Umbilical cord (tissue), 2 donors: Measurements from ENCODE around the gene KRT80. TPM values are rescaled to one million over a fixed set of nuclear protein-coding genes. Genes with fewer than 3 reads are reported as not detected.

Source experiments
- DNase-seq: peaks from one replicate; pipeline ENCODE4 v3.0.0-alpha.2; 2015; ENCODE audit warnings: low spot score
- total RNA-seq: library from RNA; depleted of rRNA; stranded (reverse); fragments of >200 nt; gene quantifications from one replicate; pipeline ENCODE4 v1.2.3, GENCODE V29; 2014; ENCODE audit warnings: low replicate concordance; ENCODE audit not compliant: insufficient read depth

The KRT80 gene
- total RNA-seq, 1 donor from 2014 or later, result not detected

DNA sequence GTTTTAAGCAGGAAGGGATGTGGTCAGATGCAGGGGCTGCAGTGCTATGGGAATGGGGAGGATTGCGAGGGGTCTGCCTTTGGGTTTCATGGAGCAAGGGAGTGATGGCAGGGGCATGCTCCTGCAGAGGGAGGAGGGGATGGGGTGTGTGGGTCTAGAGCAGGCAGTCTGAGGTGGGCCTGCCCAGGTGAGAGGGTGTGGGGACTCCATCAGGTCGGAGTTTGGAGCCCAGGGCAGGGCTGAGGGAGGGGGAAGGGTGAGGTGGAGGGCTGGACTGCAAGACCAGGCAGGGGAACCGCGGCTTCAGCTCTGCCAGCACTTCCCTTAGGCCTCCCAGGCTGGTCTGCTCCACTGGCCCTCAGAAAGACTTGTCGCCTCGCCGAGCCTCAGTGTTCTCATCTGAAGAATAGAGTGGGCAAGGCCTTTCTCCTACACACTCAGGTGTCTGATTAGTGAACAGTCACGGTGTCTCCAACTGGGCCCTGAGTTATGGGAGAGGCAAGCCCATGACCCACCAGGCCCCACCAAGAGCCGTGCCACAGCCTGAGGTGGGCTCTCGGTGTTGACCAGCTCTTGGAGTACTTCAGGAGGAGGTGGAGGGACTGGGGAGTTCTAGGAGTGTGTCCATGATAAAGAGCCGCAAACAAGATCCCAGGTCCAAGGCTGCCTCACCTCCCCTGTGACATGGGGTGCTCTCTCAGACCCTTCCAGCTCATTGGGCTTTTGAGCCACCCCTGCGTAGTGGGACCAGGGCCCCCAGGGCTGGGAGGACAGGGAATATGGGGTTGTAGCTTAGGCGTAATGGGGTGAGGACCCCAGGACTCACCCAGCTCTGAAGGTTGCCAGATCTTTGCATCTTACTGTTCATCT lies 20.1 kb upstream of the KRT80 start:
- no peak for DNase-seq

DNA sequence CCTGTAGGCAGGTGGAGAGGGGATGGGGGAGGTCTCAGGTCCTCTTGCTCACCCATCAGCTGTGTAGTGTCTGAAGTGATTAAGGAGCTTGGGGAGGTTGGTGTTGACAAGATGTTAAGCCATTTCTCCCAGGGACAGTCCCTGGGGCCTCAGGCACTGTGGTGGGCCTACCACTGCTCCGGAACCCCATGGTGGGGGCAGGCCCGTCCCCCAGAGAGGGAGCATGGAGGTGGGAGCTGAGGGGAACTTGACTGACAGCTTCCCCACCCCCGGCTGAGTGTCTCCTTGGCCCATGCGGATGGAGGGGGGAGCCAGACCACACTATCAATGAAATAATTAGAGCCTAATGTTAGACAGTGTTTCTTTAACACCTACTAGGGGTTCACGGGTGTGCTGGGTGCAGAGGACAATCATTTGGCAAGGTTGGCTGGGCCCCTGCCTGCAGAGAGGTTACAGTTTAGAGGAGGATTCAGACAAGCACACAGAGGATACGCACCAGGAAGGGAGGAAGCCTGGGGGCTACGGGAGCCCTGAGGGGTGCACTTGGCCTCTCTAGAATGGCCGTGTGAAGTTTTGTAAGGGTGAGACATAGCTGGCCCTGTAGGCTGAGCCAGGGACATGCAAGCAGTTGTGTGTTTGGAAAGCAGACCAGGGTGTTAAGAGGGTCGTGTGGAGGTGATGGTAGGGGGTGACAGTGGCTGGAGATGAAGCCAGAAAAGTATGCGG lies 19.3 kb upstream of the KRT80 start:
- no peak for DNase-seq

DNA sequence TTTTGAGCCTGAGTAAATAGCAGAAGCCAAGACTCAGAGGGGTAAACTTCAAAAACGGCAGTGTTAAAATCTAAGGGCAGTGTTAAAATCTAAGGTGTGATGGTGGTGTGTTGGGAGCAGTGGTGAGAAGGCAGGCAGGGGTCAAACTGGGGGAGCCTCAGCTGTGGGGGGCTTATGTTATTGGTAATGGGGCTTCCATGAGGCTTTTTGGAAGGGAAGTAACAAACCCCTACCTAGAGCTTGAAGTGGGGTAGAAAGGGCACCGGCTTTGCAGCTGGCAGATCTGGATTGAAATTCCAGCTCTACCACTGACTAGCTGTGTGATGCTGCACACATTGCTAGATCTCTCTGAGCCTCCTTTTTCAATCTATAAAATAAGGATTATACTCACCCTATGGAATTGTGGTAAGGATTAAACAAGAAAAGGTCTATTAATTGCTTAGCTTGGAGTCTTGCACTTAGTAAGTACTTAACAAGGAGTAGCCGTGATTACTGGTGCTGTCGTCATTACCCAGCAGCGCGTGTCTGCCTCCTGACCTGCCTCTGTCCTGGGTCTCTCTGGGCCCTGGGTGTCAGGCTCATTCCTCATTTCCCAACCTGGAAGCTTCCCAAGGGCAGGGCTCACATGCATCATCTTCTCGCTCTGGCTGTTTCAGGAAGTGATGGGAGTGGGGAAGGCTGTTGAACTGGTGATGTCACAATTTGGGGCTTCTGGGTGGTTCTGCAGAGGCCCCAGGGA lies 18.5 kb upstream of the KRT80 start:
- DNase-seq, result no peak

DNA sequence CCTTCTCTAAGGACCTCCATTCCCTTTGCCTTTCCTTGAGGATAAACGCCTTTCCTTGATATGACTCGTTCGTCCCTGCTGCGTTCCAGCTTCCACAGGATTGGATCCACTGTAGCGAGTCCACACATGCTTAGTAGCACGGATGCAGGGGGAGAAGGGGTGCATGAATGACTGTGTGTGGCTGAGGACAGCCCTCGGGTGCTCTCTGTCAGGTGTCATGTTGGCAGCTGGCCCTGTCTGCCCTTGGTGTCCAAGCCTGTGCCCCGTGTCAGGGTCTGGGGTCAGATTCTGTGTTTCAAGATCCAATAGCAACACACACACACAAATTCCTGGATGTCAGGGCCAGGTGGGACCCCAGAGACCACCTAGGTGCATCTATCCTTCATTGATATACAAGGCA lies 17.5 kb upstream of the KRT80 start:
- no peak for DNase-seq

DNA sequence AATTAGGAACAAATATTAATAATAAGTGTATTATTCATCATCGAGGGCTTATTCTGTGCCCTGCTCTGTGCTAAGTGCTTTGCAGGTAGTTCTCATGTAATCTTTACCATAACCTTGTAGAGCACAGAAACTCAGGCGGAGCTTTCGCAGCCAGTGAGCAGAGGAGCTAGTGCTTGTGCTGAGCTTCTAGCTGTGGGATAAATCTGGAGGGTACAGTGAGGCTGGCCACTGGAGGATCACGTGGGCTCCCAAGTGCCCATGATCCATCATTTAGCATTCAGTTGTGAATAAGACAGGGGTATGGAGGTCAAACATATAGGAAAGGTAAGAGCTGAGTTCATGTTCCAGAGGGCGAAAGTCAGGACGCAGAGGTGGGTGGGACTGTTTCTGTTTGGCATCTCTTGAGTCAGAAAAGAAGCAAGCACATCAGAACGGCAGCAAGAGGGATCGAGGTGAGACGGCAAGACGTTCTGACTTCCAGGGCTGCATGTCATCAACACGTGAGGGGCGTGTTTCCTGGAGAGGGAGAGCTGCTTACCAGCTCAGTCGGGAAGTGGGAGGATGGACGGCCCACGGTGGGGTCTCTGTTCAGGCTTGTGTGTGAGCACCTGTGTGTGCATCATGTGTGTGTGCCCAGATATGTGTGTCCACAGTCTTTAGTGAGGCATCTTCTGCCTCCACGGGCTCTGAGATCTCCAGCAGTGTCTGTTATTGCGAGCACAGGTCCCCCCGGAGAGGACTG lies 16.8 kb upstream of the KRT80 start:
- DNase-seq, result no peak

DNA sequence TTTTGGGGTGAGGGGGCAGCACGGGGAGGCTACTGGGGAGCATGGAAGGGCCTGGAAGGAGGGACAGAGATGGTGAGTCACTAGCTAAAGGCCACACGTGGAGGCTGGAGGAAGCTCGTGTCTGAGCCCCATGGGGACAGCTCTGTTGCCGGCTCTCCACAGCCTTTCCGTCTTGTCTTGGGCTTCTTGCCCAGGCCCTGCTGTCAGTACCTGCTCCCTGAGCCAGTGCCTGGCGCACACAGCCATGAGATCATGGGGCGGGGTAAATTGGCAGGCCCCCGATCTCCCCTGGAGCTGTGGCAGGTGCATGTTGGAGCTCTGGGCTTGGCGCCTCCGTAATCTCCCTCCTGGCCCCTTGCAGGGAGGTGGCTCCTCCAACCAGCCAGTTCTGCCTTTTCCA lies 16.1 kb upstream of the KRT80 start:
- DNase-seq, result no peak

DNA sequence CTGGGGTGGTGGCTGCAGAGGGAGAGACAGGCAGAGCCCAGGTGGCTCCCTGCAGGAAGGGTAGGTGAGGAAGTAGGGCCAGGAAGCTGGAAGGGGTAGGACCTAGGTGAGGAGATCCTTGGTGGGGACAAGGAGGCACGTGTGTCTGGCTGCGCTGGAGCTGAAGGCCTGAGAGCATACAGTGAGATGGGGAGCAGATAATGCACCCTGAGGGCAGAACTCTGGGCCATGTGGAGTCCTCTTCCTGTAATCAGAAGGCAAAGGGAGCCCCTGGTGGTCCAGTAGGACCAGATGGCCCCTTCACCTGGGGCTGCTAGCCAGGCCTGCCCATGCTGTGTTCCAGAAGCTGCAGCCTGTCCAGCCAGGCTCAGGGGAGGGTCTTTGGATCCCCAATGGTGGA lies 15.3 kb upstream of the KRT80 start:
- no peak for DNase-seq

DNA sequence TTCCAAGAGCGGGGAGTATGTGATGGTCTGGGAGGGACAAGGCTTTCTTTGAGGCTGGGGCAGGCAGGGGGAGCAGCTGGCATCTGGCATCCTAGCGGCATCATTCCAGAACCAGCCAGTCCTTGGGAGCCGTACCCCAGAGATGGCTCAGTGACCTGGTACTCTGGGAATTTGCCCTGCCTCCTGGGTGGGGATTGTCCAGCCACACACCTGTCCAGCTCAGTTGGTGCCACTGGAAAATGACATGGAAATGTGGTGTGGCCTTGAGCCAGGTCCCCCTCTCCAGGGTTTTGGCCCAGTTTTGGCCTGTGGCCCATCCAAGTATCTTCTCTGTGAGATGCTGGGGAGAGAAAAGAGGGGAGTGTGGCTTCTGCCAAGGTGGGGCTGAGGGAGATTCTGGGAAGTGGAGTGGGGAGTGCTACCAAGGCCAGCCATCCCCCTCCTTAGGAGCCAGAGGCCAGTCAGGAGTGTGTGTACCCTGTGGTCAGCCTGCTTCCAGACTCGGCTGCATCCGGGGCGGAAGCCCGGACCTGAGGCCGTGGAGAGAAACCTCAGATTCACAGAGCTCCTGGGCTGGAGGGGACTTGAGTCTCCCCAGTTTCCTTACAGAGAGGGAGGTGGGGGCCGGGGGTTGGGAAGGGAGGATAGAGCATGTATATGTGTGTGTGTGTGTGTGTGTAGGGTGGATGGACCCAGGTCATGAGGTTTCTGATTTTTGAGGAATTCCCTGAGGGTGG lies 14.7 kb upstream of the KRT80 start:
- DNase-seq, result no peak

DNA sequence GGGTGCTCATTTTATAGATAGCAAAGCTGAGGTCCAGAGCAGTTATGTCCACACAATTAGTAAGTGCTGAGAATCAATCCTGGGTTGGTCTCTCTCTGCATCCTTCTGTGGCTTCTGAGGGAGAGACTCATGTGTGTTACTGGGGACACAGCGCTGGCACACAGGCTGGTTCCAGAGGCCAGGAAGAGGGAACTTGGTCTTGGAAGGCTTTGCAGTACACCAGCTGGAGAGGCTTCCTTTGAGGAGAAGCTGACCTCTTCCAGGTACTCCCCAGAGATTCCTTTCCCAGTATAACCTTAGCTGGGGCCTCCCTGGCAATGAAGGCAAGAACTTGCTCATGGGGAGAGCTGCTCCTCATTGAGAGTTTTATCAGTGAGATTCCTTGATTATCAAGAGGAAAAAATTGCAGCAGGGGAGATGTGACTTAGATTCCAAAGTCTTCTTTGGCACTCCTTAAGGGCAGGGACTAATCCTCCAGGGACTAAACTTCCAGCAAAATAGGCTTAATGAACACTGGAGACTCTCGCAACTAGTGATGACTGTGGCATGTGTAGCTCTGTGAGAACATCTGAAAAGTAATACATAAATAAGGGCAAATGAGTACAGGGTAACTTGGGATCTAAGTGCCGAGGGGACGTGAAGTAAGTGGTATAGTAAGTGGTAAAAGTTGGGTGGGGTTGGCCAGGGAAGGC lies 13.9 kb upstream of the KRT80 start:
- no peak for DNase-seq

DNA sequence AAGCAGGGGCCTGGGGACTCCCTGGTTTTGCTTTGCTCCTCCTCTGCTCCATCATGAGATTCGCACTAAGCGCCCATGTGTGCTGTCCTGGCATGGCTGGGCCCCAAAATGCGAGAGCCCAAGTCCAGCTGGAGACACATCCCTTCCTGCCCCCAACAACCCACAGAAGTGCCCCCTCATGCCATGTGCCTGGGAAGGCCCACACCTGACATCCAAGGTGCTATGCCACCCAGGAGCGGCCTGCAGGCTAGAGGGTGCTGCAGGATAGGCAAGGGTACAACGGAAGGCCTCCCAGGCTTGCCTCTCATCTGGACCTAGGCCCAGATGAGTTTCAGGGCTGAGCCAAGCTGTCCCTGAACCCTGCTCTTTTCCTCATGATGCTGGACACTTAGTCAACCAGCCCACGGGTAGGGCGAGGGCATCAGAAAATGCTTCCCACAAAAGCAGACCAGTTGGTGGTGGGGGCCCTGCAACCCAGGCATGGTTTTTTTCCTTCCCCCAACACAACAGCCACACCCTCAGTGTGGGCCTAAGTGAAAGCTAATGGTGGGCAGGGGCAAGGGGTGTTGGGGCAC lies 13.2 kb upstream of the KRT80 start:
- no peak for DNase-seq

DNA sequence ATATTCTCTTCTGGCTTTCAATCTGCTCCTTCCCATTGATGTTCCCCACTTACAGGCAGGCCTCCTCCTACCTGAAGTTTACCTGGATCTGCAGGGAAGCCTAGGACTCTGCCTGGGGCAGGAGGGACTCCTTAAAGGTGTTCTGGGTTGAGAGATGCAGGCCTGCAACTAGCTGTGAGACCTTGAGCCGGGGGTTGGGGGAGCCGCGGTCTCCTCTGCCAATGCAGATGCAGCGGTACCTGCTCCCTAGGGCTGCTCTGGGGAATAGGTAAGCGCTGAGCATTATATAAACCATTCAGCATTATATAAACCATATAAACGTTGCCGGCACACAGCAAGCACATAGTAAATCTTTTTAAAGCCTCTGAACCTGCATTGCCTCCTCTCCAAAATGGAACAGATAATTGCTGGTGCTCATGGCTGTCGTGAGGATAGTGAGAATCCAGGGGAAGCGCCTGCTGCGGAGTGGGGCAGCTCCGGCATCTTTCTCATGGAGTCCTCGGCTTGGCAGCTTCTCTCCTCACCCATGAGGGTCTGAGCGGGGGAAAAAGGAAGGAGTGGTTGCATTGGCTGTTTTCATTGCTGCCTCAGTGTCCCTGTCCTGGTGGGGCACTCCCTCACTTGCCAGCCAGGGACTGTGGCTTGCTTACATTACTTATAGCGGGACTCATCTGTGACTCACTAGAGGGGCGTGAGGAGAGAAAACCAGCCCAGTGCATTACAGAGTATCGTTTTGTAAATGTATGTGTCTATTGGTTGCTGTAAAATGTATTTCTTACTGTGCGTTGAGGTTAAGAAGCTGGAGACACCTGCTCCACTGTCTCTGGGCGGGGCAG lies 12.5 kb upstream of the KRT80 start:
- DNase-seq, result no peak

DNA sequence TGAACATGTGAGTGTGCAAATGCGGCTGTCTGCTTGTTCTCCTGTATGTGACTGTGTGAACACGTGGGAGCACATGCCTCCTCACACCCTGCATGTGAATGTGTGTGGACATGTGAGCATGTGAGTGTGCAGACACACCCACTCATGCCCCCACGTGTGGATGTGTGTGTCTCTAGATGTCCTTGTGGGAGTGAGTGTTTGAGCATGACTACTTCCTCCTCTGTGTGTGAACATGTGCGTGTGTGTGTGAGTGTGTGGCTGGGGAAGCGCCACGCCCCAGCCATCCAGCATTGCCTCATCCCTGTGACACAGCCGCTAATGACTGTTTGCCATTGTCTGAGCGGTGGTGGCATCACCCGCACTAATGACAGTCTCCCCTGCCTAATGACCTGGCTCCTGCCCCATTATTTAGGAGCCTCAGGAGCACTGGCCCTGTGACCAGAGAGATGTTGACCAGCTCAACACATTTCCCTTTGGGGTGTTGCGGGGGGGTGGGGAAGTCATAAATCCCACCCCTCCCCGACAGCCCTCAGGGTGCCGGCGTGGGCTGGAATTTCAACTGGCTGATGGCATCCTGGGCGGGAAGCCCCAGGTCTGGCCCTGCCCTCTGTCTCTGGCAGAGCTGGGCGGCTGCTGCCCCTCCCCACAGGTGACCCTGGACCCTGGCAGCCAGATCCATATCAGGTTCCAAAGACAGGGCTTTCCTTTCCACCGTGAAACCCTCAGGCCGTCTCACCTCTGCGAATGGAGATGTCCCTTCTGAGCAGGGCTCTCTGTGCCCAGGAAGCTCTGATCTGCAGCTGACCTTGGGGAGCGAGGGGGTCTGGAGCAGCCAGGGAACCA lies 11.5 kb upstream of the KRT80 start:
- DNase-seq, result peak; percentile 63

DNA sequence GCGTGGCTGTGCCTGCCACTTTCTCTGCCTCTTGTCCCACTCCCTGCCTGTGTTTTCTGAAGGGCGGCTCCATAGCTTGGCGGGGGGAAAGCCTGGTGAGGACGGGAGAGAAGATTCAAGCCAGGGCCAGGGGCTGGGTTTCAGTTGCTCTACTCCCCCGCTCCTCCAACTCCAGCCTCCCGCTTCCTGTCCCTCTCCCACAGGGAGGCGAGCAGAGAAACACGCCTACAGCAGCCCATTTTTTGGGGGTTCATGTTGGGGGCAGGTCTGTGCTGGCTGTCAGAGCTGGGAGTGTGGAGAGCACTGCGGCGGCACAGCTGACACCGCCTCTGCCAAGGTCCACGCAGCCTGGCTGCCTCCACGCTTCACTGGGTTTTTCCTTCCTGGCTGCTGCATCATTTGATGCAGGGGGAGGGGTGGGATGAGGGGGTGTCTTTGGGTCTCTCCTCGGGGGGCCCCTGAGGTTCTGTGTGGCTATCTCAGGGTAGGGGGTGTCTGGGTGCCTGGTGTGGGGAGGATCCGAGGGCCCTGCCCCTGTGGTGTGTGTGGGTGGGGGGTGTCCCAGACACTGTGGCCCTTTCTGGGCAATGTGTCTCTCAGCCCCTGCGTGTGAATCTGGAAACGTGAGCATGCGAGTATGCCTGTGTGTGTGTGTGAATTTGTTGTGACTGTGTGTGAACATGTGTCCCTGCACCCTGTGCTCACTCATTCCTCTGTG lies 10.7 kb upstream of the KRT80 start:
- DNase-seq, result no peak

DNA sequence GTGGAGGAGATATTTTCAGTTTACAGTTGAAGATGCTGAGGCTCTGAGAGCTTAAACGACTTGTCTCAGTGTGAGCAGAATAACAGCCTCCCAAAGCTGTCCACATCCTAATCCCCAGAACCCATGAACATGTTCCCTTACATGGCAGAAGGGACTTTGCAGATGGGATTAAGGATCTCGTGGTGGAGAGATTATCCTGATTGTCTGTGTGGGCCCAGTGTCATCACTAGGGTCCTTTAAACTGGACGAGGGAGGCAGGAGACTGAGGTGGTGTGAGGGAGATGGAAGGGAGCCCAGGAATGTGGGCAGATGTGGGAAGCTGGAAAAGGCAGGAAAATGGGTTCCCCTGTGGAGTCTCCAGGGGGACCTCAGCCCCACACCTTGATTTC lies 9.6 kb upstream of the KRT80 start:
- no peak for DNase-seq

DNA sequence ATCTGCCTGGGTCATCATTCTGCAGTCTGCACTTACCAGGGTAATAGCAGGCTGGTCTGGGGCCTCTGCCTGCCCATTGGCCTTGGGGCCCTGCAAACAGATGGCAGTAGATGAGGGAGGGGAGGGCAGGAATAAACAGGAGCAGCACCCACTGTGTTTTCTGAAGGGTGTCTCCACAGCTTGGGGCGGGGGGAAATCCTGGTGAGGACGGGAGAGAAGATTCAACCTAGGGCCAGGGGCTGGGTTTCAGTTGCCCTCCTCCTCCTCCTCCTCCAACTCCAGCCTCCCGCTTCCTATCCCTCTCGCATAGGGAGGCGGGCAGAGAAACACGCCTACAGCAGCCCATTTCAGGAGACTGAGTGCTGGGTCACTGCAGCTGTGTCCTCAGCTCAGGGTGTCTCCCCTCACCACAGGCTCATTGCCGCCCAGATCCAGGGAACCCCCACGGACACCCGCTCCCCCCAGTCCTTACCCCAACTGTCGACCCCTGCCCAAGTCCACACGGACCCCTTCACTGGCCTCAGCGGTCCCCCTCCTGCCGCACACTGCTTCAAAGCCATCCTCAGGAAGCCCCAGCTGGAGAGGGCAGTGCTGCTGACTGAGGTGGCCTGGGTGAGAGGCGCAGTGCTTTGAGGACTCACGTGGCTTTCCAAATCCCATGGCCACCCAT lies 9.1 kb upstream of the KRT80 start:
- DNase-seq, result no peak

DNA sequence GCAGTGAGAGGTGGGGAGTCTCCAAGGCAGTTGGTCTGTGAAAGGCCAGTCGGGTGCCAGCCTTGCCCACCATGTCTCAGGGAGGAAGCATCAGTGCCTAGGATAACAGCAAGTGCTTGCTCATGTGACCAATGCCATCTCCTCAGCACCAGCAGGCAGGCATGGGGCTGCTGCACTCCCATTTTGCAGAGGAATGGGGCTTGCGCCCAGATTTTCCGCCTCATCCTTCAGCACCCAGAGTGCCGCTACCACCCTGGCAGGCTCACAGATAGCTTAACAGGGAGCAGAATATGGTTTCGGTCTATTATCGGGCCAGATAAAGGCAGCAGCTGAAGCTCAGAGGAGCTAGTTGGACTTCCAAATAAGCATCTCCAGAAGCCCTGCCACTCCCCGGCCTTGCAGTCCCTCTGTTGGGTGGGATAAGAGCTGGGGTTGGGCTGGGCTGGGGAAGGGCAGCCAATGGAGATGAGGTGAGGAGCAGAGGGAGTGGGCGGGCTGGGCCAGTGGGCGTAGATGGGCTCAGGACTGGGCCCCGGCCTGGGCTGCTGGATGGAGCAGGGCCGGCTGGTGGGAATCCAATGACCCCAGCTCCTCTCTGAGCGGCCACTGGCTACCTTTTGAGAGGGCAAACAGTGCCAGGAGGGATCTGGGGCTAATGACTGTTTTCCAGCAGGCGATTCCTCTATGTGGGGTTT lies 8.4 kb upstream of the KRT80 start:
- peak; percentile 38 for DNase-seq
